GM12892 (cell line): Measurements from ENCODE around the gene FAAP100.

Source experiments
- POLR2A ChIP-seq: IDR thresholded peaks from 2 replicates; pipeline ENCODE4 v1.6.1; 2011; ENCODE audit warnings: low read depth, low read length, control low read depth
- TAF1 ChIP-seq: IDR thresholded peaks from 2 replicates; pipeline ENCODE4 v1.6.1; 2011; ENCODE audit warnings: low read depth, mild to moderate bottlenecking, control low read depth, low read length, borderline replicate concordance

DNA sequence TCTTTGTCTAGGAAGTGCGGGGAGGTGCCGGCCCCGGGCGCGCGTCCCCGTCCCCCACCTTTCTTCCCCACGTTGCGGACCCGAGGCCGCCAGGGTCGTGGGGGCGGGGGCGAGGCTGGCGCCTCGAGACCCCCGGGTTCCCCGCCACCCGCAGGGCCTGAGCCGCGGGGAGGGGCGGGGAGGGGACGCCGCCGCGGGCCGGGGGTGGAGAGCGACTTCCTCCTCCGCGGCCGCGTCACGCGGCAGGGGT, 37.7 kb downstream of the FAAP100 start:
- no peak for TF ChIP-seq POLR2A
- no peak for TF ChIP-seq TAF1
